CD4-positive, alpha-beta T cell treated with Interleukin-21 for 1 hour (primary cell): ENCODE data around the gene NR1H2.
"Not testable (repeated sequence)": the region's sequence is repeated elsewhere in the genome, so short reads cannot be mapped to it uniquely, and the experiment has no call there.

Source experiments
- DNase-seq: peaks from one replicate; pipeline ENCODE4 v3.0.0-alpha.2; 2020

NR1H2 gene

GRCh38 chr19:50347089-50347581 lies 29.1 kb upstream of the NR1H2 start:
- DNase-seq = not testable (repeated sequence)

- no peak for DNase-seq
Measured at GRCh38 chr19:50349277-50350057, 26.8 kb upstream of the NR1H2 start.

DNA sequence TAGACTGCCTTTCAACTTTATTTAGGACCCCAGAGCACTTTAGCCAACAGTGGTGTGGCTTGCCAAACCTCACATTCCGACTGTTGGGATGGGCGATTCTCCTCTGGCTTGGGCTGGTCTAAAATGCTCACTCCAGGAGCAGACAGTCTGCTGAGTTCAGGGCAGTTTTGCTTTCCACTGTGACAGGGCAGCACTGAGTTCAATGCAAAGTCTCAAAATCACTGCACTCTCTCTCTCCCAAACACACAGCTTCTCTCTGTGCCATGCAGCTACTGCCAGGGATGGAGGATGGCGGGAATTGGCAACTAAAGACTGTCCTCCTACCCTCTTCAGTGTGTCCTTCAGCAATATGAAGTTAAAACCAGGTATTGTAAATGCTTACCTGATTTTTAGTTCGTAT lies 24.0 kb upstream of the NR1H2 start:
- DNase-seq = no peak

GRCh38 chr19:50353487-50353880 lies 22.8 kb upstream of the NR1H2 start:
- DNase-seq = not testable (repeated sequence)

DNA sequence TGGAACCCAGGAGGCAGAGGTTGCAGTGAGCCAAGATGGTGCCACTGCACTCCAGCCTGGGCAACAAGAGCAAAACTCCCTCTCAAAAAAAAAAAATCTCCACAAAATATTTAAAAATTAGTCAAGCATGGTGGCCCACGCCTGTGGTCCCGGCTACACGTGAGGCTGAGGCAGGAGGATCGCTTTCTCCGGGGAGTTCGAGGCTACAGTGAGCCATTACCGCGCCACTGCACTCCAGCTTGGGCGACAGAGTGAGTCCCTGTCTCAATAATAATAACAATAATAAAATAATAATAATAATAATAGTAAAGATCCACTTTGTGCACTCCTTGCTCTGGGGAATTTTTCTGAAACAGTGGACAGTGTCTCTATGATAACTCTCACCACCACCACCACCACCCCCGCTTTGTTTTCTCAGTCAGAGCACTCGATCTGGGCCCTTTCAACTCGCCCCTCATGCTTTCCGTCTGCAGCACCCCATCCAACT lies 19.5 kb upstream of the NR1H2 start:
- DNase-seq = no peak

- DNase-seq = peak; percentile 93
Measured at GRCh38 chr19:50357178-50358100, 18.8 kb upstream of the NR1H2 start.

DNA sequence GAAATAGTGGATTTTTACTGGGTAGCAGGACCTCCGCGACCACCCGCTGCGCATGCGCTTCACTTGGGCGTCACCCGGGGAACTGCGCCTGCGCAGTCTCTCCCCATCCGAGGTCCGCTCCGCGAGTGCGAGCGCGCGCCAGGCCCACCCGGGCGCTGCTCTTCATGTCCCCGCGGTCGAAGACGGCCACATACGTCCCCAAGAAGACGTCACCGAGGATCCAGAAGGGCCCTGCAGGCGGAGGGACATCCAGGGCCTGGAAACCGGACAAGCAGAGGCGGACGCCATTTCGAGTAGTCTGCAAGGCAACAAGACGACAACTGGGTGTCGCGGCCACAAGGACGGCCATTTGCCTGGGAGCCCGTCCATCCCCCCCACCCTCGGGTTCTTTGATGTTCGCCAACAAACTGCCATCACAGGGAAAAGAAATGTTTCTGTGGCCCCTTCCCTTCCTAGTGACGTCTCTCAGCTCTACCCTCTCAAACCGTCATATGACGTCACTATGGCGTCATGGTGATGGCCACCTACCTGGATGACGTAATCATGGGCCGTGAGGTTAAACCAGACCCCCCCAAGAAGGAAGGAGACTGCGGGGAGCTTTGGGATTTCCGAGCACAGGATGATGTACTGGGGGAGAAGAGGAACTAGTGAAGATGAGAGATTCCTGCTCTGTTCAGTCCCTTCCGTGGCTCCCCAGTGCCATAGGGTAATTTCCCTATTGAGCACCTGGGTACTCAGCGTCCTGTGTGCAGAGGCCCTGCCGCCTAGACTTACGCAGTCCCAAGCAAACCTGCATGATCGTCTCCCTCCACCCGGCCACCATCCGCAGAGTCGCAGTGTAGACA lies 17.6 kb upstream of the NR1H2 start:
- DNase-seq = peak; percentile 87

GRCh38 chr19:50359328-50359818 lies 16.9 kb upstream of the NR1H2 start:
- no peak for DNase-seq

- no peak for DNase-seq
Measured at GRCh38 chr19:50361290-50362029, 14.8 kb upstream of the NR1H2 start.

DNA sequence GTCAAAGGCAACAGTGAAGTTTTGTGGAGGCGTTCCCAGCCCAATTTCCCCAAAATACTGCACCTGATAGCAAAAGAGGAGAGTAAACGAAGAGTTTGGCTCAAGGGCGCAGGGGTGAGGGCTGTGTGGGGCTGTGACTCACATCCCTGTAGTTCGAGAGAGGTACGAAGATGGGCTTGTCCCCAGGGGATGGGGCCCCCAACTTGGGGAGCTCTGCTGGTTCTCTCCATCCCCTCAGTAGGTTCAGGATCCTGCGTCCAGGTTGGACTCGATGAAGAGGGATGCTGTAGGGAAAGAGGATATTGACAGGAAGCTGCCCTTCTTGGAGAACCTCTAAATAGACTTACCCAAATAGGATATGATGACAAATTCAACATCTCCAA lies 14.2 kb upstream of the NR1H2 start:
- no peak for DNase-seq

DNA sequence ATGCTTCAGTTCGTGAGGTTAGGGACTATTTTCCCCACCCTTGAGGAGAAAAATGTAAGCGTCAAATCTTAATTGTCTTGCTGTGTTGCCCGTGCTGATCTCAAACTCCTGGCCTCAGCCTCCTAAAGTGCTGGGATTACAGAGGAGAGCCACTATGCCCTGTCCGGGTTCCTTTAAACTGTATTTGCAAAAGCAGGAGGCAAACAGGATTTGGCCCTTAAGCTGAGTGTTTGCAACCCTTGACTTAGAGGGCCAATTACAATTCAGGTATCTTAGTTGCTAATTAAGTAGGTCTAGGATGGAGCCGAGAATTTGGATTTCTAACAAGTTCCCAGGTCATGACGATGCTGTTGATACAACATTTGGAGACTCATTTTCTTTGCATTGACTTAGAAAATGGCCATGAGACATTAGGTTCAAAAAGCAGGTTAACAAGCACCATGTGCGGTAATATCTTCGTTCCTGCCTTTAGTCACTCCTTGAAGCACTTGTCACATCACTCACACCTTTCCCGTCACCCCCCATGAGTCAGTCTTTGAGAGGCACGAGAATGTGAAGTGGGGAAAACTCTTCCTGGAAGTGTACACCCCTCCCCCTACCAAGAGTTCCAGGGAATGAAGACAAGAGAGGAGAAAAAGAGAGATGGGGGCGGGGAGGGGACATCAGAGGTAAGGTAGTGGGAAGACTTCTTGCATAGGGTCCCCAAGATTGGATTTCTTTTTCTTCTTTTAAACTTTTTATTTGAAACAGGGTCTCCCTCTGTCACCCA lies 13.4 kb upstream of the NR1H2 start:
- DNase-seq = no peak

DNA sequence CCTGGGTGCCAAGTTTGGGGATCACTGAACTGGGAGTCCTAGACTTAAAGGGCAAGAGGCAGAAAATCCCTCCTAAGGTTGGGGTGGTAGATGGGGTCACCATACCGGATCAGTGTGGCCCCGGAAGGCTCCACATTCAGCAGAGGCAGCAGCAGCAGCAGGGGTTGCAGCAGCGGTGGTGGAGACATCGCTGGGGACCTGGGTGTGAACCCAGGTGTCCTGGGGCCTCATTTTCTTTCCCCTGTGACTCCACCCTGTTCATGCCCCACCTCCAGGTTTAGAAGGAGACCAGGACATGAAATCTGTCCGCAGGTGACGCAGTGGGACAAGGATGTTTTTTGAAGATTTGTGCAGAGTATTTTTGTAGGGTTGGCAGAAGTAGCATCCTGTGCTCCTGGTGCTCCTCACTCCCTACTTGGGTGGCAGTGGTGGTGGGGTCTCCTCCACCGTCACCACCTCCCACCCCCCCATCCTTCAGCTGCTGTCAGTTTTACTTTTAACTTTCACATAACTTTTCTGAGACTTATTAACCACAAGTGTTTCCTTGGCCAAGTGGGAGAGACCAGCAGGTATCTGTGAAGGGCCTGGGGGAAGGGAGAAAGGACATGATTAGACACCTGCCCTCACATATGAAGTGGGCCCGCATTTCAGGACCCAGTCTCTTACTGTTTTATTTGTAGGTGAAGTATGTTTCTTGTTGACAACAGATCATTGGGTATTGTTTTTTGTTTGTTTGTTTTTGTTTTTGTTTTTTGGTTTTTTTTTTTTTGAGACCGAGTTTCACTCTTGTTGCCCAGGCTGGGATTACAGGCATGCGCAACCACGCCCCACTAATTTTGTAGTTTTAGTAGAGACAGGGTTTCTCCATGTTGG lies 10.6 kb upstream of the NR1H2 start, which contains the start of gene NAPSA:
NAPSA (minus strand) TSS at position 206 of the 873 bp plus-strand sequence; CDS start at position 188, 18 bp downstream.
- DNase-seq = no peak

GRCh38 chr19:50368649-50369570 lies 7.3 kb upstream of the NR1H2 start:
- peak; percentile 83 for DNase-seq

DNA sequence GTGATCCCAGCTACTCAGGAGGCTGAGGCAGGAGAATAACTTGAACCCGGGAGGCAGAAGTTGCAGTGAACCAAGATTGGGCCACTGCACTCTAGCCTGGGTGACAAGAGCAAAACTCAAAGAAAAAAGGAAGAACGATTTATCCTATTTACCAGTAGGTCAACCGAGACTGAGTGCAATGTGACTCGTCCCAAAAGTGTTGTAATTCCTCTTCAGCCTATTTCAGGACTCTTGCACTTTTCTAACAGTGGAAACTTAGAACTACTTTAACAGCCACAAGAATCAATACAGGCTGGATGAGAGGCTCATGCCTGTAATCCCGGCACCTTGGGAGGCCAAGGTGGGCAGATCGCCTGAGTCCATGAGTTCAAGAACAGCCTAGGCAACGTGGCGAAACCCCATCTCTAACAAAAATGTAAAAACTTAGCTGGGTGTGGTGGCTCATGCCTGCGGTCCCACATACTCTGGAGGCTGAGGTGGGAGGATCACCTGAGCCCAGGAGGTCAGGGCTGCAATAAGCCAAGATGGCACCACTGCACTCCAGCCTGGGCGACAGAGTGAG lies 4.3 kb upstream of the NR1H2 start:
- no peak for DNase-seq

- DNase-seq = peak; percentile 75
Measured at GRCh38 chr19:50377051-50377461, 799 bp downstream of the NR1H2 start.

DNA sequence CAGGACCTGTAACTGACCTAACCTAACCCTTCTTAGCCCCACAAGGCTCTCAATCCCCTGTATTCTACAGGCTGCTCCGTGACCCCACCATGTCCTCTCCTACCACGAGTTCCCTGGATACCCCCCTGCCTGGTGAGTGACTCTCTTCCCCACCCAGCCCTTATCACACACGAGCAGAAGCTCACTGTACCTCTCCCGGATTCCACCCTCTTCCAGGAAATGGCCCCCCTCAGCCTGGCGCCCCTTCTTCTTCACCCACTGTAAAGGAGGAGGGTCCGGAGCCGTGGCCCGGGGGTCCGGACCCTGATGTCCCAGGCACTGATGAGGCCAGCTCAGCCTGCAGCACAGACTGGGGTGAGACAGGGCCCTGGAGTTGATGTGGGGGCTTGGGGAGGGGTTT lies 1.3 kb downstream of the NR1H2 start:
- DNase-seq = no peak

- DNase-seq = no peak
Measured at GRCh38 chr19:50378169-50378862, 2.1 kb downstream of the NR1H2 start.

DNA sequence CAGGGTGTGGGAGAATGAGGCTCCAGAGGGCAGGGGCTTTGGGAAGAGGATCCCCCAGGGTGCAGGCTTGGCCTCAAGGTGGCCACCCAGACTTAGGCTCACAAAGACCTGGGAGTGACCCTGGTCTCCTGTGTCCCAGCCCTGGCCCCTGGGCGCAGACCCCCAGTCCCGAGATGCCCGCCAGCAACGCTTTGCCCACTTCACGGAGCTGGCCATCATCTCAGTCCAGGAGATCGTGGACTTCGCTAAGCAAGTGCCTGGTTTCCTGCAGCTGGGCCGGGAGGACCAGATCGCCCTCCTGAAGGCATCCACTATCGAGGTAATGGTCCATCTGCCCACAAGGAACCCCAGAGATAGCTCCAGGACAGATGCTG lies 2.6 kb downstream of the NR1H2 start:
- no peak for DNase-seq
